HG02623 (cell line): ENCODE data around the gene WBP11.
A peak's percentile ranks its signal among the peaks of the same experiment; 100 is the strongest.

Experiments
- ATAC-seq: cut with Tn5 transposase; IDR thresholded peaks from one replicate; pipeline ENCODE4 v1.9.1; 2021; ENCODE audit warnings: moderate library complexity; ENCODE audit not compliant: unreplicated experiment

Gene WBP11

DNA sequence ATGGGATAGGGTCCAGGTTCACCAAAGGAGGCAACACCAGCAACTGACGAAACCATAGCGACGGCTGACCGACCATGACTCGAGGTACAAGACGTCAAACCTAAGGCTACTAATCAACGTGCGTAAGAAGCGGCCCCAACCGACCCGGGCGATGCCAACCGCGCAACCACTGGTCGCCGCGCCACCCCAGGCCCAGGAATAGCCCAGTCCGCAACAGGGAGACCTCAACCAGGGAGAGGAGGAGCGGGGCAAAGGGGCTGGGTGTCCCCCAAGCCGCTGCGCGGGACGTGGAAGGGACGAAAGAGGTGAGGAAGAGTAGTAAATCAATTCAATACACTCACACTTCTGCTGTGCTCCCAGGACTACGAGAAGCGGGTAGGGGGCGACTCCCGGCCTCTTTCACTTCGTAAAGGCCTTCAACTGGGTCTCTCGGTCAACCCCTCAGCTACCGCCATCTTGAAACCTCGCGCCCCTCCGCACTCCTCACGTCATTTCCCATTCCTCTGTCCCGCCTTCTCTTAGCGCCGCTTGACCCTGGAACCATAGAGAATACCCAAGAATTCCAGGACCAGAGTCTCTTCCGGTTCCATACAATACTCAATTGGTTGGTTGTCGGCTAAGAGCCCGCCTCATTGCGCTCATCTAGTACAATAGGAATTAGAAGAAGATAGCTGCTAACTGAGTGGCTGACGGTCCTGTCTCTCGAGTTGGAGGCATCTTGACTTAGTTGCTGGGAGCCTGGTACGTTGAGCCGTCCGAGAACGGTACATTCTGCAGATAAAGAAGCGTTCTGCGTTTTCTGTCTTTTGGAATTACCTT is at the start of gene WBP11, which contains the start of gene C12orf60:
TSS of gene WBP11 (minus strand) at position 468 of the 819 bp plus-strand sequence. CDS start 2,095 bp downstream, outside the sequence.
TSS of gene C12orf60 (plus strand) at position 660 of the 819 bp plus-strand sequence. CDS start 19,266 bp downstream, outside the sequence.
- peak; percentile 99 for ATAC-seq

DNA sequence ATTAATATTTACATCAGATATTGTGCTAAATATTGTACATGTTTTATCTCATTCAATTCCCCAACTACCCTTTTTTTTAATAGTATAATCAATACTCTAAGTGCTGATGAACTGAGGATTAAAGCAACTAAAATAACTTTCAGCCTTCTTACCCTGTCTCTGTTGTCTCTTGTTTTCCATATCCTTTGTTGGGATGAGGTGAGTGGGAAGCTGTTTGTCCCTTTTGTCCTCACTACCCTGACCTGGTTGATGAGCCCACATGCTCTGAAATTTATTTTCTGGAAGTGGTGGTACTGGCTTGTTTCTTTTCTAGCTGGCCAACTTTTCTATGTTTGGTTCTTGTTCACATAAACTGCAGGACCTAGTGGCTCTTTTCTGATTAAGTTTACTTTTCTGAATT is 49.6 kb upstream of the WBP11 start:
- ATAC-seq, result no peak

DNA sequence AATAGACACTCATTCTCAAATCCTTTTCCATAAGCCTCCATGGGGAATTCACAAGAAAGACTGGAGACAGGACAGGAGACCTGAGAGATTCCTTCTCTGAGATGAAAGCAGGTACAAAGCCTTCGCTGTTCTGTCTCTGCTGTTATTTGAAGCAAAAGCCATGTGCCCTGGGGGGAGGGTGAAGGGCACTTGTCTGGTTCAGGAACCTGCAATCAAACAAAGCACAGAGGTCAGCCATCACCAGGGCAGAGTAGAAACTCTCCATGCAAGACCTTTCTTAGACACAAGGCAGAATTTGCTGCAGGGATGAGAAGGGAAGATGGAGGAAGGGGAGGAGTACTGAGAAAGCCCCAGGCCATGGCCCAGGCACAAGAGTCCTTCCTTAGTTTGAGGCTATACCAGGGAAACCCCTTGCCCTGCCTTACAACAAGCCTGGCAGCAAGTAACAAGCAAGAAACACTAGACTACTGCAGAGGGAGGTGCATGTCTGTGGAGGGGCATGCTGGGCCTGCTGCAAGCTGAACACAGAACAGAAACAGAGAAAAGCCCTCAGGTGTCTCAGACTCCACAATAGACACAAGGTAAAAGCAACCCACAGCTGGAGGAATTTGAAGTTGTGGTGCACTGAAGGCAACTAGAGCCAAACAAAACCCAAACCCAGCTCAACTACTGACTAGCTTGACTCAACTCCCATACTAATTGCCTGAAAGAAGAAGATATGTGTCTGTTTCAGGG is 47.8 kb upstream of the WBP11 start:
- peak; percentile 92 for ATAC-seq

GRCh38 chr12:14849661-14850060 is 46.4 kb upstream of the WBP11 start:
- no peak for ATAC-seq

DNA sequence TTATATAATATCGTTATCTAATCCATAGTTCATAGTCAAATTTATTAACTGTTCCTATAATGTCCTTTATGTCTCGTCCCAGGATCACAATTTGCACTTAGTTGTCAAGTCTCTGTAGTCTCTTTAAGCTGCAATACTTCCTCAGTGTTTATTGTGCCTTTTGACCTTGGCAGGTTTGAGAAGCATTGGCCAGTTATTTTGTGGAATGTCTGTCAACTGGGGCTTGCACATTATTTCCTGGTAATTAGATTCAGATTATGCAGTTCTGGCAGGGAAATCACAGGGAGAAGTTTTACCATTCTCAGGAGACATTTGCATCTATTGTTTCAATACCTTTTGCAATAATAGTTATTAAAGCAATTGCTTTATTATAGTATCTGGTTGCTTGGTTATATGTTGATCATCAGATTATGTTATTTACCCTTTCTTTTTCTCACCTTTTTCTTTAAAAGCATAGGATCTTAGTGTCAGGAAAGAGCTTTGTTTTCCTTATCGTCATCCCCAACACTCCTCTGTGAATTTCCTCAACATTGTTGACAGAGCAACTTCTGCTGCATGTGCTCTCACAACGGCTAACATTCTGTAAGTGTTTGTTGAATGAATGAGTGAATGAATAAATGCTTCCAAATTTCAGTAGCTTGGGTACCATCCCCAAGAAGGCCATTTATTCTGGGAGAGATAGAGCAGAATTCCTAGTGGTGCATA is 43.8 kb upstream of the WBP11 start:
- ATAC-seq, result no peak

DNA sequence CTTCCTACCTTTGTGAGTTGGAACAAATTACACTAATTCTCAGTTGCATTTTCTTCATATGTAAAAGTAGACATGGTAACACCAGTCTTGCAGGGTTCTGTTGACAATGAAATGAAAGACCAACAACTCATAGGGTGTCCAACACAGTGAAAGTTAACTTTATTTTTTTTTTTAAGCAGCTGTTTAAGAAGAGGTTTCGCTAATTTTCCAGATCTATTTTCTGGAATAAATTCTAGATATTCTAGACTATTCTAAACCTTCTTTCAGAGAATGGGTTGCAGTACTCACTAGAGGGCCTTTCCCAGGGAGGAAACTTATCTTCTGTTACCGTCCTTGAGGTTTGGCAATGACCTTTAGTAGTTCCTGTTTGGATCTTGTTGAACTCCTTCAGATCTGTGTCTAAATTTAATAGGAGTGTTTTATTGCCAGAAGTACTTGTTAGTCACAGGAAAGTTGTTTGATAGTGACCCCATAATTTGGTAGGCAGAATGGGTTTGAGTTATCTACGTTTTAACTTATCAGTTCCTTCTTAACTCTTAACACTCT is 42.8 kb upstream of the WBP11 start:
- no peak for ATAC-seq

DNA sequence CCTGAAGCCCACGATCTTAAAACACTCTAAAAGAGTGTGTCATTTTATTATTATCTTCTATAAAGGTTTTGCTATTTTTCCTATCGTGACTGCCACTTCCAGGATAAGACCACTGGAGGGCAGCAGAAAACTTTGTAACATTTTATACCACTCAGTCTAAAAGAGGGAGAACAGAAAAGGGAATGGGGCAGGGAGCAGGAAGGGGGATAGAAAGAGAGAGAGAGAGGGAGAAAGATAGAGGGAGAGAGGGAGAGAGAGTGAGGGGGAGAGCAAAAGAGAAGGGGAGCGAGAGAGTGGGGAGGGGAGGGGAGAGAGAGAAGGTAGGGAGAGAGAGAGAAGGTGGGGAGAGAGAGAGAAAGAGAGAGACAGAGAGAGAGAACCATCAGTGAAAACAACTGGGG is 42.1 kb upstream of the WBP11 start:
- no peak for ATAC-seq

DNA sequence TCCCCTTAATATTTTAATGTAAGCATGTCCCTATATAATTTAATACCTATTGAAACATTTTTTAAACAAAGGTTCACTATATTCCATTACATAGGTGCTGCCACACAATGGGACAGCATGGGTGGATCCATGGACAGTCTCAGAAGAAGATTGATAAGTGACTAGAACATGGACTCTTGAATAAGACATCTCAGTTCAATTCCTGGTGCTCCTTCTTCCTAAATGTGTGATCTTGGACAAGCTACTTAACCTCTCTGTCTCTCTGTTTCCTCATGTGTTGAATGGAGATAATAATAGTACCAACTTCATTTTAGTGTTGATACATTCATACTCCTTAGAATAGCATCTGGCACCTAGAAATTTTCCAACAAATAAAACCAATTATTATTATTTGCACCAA is 41.1 kb upstream of the WBP11 start:
- no peak for ATAC-seq

- no peak for ATAC-seq
Observed at GRCh38 chr12:14843425-14843887, 40.2 kb upstream of the WBP11 start, which contains the start of gene ART4. Gene ART4, minus strand, starts transcription at chr12:14843526. Its CDS starts 413 bp downstream, at chr12:14843113.

GRCh38 chr12:14842315-14842714 is 39.0 kb upstream of the WBP11 start:
- no peak for ATAC-seq

GRCh38 chr12:14841761-14842160 is 38.5 kb upstream of the WBP11 start:
- ATAC-seq, result no peak

GRCh38 chr12:14840616-14841015 is 37.3 kb upstream of the WBP11 start:
- ATAC-seq, result no peak

- ATAC-seq, result no peak
Observed at GRCh38 chr12:14839262-14839661, 36.0 kb upstream of the WBP11 start.

- no peak for ATAC-seq
Observed at GRCh38 chr12:14836336-14837210, 33.3 kb upstream of the WBP11 start.

GRCh38 chr12:14834509-14834908 is 31.2 kb upstream of the WBP11 start:
- no peak for ATAC-seq

GRCh38 chr12:14833952-14834351 is 30.7 kb upstream of the WBP11 start:
- ATAC-seq, result no peak

DNA sequence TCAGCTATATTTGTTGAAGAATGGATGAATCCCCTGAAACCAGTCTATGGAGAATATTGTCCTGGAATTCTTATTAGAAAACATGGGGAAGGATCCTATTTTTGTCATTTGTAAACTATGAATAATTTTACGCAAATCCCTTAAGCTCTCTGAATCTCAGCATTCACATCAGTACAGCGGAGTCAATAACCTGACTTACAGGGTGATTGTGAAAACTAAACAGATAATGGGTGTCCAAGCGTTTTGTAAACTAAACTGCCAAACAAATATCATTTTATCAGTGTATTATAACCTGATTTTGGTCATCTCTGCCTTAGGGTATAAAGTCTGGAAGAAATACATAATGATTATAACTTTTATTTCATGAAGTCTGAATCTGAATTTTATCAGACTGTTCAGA is 30.1 kb upstream of the WBP11 start:
- no peak for ATAC-seq

DNA sequence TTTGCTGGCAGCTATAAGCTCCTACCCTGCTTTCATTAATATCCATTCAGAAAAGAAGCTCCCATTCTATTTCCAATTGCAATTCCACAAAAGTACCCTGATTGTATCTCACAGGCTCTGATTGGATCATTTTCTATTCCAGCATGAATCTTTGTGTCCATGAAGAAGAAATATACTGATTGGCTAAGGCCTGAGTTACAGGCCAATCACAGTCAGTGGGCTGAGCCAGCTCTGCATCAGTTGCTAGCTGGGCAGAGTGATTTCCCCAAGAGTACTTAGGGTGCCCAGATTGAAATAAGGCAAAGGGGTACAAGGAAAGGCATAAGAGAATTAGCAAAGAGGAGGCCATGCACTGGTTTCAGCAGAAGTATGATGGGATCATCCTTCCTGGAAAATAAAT is 25.6 kb upstream of the WBP11 start:
- ATAC-seq, result peak; percentile 74

DNA sequence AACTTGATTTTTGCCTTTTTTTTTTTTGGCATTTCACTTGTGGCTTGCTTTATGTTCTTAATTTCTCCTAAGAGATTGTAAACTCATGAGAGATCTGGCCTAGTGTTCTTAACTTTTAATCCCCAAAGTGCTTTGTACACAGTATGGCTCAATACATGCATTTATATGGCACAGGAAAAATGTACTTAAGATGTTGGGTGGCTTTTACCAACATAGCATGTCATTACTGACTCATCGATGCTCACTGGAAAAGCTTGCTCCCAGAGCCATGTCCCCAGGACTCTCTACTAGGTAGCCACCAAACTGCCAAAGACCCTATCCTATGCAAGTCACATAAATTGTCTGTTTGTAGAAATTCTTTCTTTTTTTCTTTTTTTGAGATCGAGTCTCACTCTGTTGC is 23.8 kb upstream of the WBP11 start:
- ATAC-seq, result no peak

DNA sequence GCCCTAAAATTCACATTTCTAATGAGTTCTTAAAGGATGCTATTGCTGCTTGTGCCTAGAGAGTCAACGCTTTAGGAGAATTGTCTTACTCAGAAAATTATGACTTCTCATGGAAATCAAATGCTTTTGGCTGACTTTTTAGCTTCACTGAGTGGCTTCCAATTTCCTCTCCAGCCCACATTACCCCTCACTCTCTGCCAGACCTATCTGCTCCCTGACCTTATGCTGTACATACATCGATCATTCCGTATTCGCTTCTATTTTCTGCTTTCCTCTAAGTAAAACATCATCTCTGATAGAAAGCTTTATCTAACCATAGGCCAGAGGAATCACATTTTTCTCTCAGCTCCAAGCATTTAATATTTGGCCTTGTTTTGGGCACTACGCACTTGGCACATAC is 23.2 kb upstream of the WBP11 start:
- no peak for ATAC-seq
